C1 segment of cervical spinal cord (tissue), 14 donors: ENCODE data around the gene CHTF8.
"Not testable (repeated sequence)": the region's sequence is repeated elsewhere in the genome, so short reads cannot be mapped to it uniquely, and the experiment has no call there.

Experiments
- DNase-seq, 14 donors: peaks; one replicate each; lab custom pipeline; 2025; lab: John Stamatoyannopoulos, UW

Gene CHTF8

DNA sequence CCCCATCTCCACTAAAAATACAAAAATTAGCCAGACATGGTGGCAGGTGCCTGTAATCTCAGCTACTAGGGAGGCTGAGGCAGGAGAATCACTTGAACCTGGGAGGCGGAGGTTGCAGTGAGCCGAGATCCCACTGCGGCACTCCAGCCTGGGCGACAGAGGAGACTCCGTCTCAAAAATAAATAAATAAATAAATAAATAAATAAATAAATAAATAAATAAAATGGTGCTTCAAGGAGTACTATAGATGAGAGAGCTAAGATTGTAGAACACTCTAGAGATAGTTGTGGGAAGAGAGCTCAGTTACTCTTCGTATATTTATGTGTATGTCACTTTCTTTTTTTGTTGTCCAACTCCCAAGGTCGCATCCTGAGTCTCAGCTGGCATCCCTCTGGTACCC lies 7.1 kb upstream of the CHTF8 start:
- not testable (repeated sequence) for DNase-seq

DNA sequence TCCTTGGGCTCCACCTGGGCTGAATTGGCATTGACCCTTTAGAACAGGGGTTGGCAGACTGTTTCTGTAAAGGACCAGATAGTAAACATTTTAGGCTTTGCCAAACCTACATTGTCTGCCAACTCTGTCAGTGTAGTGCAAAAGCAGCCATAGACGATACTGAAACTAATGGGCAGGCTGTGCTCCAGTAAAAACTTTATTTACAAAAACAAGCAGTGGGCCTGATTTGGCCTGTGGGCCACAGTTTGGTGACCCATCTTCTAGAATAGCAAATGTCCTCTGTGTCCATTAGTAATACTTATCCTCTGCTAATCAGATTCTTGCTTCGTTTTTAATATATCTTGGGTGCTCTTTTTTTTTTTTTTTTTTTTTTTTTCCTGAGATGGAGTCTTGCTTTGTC lies 6.2 kb upstream of the CHTF8 start:
- DNase-seq: no peak

DNA sequence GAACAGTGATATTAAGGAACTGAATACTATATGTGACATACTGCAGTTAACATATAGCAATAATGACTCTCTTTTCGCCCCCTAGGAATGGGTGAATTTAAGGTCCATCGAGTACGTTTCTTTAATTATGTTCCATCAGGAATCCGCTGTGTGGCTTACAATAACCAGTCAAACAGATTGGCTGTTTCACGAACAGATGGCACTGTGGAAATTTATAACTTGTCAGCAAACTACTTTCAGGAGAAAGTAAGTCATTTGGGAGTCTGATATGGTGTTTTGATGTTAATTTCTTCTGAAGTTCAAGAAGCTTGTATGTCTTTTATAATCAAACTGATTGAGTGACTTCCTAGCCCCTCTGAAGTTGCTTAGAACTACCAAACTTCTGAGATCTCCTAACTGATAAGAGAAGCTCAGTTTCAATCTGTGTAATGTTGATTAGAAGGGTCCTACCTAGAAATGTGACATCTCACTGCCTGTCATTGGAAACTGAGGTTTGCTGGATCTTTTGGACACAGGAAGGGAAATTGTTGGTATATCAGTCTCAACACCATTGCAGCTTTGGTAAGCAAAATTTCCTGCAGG lies 1.1 kb upstream of the CHTF8 start:
- DNase-seq: no peak

GRCh38 chr16:69131839-69132423 lies 457 bp downstream of the CHTF8 start:
- DNase-seq: peak in 7 of 14 donors; percentile 53 to 87 (median 75)

- DNase-seq: peak in 2 of 14 donors; percentile 8 to 35
Measured at GRCh38 chr16:69131167-69131838, 1.1 kb downstream of the CHTF8 start.

- no peak for DNase-seq
Measured at GRCh38 chr16:69130461-69130860, 1.9 kb downstream of the CHTF8 start.

DNA sequence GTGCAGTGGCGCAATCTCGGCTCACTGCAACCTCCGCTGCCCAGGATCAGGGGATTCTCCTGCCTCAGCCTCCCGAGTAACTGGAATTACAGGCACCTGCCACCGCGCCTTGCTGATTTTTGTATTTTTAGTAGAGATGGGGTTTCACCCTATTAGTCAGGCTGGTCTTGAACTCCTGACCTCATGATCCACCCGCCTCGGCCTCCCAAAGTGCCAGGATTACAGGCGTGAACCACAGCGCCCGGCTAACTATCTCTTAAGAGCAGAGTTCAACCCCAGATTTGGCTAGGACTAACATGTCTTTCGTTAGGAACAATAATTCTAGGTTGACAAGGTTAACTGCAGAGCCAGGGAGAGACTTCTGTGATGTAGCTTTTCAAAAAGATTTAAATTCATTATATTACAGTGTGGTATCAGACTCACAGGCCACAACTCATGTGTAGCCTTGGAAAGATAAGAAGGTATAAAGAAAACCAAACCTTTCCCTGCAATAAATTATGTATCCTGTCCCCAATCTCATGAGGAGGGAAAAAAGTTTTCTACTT lies 4.3 kb downstream of the CHTF8 start:
- no peak for DNase-seq

GRCh38 chr16:69126801-69127200 lies 5.6 kb downstream of the CHTF8 start:
- not testable (repeated sequence) for DNase-seq

DNA sequence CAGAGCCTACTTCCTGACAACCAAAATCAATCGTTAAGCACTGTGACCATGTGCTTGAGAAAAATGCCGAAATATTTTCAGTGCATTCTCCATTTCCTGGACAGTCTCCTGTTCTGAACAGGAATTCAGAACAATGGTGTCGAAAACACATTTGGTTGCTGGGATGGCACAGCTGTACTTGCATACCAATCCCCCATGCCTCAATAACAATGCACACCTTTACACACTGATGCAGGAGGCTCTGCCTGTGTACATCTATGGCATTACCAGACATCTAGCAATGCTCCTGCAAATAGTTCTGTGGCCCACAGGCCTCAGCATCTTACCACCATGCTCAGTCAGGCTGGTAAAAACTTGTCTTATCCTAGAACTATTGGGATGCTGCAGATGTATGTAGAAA lies 6.2 kb downstream of the CHTF8 start:
- DNase-seq: no peak

DNA sequence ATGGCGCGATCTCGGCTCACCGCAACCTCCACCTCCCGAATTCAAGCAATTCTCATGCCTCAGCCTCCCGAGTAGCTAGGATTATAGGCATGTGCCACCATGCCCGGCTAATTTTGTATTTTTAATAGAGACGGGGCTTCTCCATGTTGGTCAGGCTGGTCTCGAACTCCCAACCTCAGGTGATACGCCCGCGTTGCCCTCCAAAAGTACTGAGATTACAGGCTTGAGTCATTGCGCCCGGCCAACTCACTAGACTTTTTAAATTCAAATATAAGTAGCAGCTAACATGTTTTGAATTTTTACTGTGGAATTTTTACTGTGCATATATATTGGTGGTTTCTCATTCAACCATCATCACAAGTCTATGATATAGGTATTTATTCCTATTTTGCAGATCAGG lies 7.4 kb downstream of the CHTF8 start:
- DNase-seq: not testable (repeated sequence)

GRCh38 chr16:69124406-69124805 lies 8.0 kb downstream of the CHTF8 start:
- DNase-seq: not testable (repeated sequence)

DNA sequence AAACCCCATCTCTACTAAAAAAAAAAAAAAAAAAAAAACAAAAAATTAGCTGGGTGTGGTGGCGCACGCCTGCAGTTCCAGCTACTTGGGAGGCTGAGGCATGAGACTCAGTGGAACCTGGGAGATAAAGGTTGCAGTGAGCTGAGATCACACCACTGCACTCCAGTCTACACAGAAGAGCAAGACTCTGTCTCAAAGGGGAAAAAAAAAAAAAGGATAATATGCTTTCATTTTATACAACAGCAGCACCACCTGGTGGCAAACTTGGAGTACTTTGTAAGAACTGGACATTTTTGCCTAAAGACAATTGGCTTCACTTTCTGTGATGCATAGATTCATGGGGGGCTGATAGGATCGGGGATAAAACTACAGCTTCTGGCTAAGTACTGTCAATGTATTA lies 8.5 kb downstream of the CHTF8 start:
- DNase-seq: peak in 2 of 14 donors; percentile 6 to 16

DNA sequence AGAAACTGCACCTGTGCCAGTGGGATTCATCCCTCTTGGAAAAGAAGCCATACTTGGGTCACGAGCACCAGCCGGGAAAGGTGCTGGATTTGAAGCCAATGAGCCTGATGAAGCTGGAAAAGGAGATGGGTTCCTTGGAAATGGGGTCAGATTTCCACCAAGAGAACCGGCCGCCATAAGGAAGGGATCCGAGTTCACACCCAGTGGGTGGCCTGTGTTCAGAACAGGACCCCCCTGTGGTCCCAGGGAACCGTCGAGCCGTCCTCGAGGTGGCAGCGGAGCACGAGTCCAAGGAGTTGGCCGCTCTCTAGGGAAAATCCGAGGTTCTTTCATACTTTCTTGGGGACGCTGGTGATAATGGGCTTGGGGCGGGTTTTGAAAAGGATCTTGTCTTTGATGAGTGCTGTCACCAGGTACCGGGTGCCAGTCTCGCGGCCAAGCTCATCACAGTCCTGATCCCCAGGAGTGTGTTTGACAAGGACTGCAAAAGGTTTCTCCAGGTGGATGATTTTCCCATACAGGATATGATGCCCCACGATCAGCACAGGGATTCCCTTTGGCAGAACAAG lies 12.2 kb downstream of the CHTF8 start:
- no peak for DNase-seq

GRCh38 chr16:69119536-69119935 lies 12.9 kb downstream of the CHTF8 start:
- DNase-seq: no peak

GRCh38 chr16:69118994-69119393 lies 13.4 kb downstream of the CHTF8 start:
- DNase-seq: no peak

DNA sequence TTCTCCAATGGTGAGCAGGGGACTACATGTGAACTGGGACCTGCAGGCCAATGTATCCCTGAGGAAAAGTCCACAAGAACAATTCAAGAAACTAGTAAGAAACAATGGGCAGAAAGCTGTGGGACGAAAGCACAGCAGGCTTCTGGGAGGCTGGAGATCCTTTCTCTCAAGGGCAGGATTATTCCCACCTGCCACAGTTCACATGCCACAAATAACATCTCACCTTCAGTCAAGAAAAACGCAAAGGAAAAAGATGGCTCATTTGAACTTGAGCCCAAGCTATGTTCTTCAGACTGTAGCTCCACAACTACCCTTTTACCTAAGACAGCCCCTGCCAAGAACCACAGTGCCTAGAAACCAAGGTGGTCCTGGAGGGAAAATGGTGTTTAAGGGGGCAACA lies 13.9 kb downstream of the CHTF8 start:
- DNase-seq: no peak

DNA sequence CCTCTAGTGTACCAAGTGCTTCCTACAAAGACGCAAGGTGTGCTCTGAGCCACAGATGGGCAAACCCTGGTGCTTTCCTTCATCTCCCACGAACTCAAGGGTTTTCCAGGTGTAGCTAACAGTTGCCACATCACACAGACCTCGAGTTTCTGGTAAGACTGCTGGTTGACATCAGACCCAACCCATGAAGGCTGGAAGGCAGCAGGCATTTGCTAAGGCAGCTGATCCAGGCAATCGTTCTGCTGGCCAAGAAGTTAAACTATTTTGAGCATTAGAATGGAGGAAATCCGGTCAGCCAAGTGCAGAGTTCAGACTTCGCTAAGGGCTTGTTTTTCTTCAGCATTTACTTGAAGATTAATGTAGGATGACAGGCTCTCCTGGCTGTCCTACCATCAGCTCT lies 15.5 kb downstream of the CHTF8 start:
- DNase-seq: no peak

GRCh38 chr16:69116256-69116875 lies 16.0 kb downstream of the CHTF8 start:
- DNase-seq: no peak

DNA sequence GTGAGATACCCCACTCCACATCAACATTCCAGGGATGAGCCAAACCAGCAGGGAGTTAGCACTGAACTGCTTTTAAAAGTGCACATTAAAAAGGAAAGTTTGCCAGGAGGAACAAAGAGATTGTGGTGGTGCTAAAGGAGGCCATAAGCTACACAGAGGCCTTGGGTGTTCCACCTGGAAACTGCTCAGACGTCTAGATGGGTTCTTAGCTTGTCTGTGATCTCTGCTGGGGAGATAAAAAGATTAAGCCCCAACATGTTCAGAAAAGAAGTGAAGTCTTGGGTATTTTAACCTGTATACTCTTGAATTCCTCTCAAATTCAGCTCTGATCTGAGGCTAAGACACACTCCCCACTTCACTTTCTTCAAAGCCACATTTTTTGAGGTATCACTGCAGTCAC lies 16.6 kb downstream of the CHTF8 start:
- DNase-seq: no peak

GRCh38 chr16:69115361-69115760 lies 17.0 kb downstream of the CHTF8 start:
- DNase-seq: no peak

DNA sequence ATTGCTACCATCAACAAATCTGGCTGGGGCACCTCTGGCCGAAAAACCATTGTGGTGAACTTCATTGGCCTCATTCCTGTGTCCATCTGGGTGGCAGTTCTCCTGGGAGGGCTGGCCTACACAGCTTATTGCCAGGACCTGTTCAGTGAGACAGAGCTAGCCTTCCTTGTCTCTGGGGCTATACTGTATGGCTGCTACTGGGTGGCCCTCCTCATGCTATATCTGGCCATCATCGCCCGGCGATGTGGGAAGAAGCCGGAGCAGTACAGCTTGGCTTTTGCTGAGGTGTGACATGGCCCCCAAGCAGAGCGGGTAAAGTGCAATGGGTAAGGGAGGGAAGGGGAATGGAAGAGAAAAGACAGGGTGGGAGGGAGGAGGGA lies 17.4 kb downstream of the CHTF8 start:
- no peak for DNase-seq

- DNase-seq: no peak
Measured at GRCh38 chr16:69114346-69114975, 17.9 kb downstream of the CHTF8 start.
